ENCODE data around the gene TPSAB1.

The TPSAB1 gene

GRCh38 chr16:1271724-1272413 lies 31.4 kb downstream of the TPSAB1 start:
- peak; percentile 85 to 90 for DNase-seq

GRCh38 chr16:1272453-1273198 lies 32.1 kb downstream of the TPSAB1 start:
- no peak for DNase-seq

GRCh38 chr16:1273816-1274215 lies 33.3 kb downstream of the TPSAB1 start:
- no peak for DNase-seq

GRCh38 chr16:1274767-1275166 lies 34.3 kb downstream of the TPSAB1 start:
- DNase-seq: no peak

- no peak for DNase-seq
Observed at GRCh38 chr16:1275791-1276579, 35.5 kb downstream of the TPSAB1 start.

- DNase-seq: no peak
Observed at GRCh38 chr16:1276580-1276878, 36.0 kb downstream of the TPSAB1 start.

- DNase-seq: no peak
Observed at GRCh38 chr16:1277151-1277598, 36.7 kb downstream of the TPSAB1 start.

GRCh38 chr16:1277617-1278282 lies 37.2 kb downstream of the TPSAB1 start:
- DNase-seq: no peak

GRCh38 chr16:1278477-1278876 lies 38.0 kb downstream of the TPSAB1 start:
- no peak for DNase-seq

GRCh38 chr16:1279081-1279944 lies 38.8 kb downstream of the TPSAB1 start:
- DNase-seq: no peak

GRCh38 chr16:1279945-1280589 lies 39.6 kb downstream of the TPSAB1 start:
- DNase-seq: no peak

- DNase-seq: no peak
Observed at GRCh38 chr16:1280783-1281182, 40.3 kb downstream of the TPSAB1 start.

GRCh38 chr16:1281517-1281916 lies 41.0 kb downstream of the TPSAB1 start:
- DNase-seq: no peak

- no peak for DNase-seq
Observed at GRCh38 chr16:1282324-1282973, 41.9 kb downstream of the TPSAB1 start.

- DNase-seq: no peak
Observed at GRCh38 chr16:1283296-1283695, 42.8 kb downstream of the TPSAB1 start.

GRCh38 chr16:1283996-1284616 lies 43.6 kb downstream of the TPSAB1 start:
- no peak for DNase-seq

GRCh38 chr16:1285669-1286512 lies 45.4 kb downstream of the TPSAB1 start:
- no peak for DNase-seq

GRCh38 chr16:1286513-1287094 lies 46.1 kb downstream of the TPSAB1 start:
- DNase-seq: no peak

- no peak for DNase-seq
Observed at GRCh38 chr16:1287982-1288670, 47.6 kb downstream of the TPSAB1 start.
